GM12878 (cell line): ENCODE measurements around the gene KLF15. TPM values are rescaled to one million over a fixed set of nuclear protein-coding genes. Genes with fewer than 3 reads are reported as not detected.

Source experiments
- EP300 ChIP-seq, 2 experiments: fragments of 150-350 bp in 1 of 2; IDR thresholded peaks; 2 replicates each; pipeline ENCODE4 v1.6.1; 2011 to 2012; ENCODE audit warnings: low read depth in 2 of 2, low read length in 2 of 2, borderline replicate concordance in 1 of 2, improper control_type of control experiment in 1 of 2, inconsistent platforms in 1 of 2; ENCODE audit not compliant: control insufficient read depth in 1 of 2
- IKZF1 ChIP-seq: fragments of 450-650 bp; conservative IDR thresholded peaks from 2 replicates; pipeline ENCODE4 v1.6.1; 2017; ENCODE audit warnings: antibody characterized with exemption, mild to moderate bottlenecking
- IRF5 ChIP-seq: fragments of 450-650 bp; IDR thresholded peaks from 2 replicates; pipeline ENCODE4 v1.6.1; 2017; ENCODE audit warnings: borderline replicate concordance
- KLF5 ChIP-seq: fragments of 450-650 bp; IDR thresholded peaks from 2 replicates; pipeline ENCODE4 v1.6.1; 2014; ENCODE audit warnings: mild to moderate bottlenecking; ENCODE audit not compliant: partially characterized antibody
- MEF2B ChIP-seq: fragments of 450-650 bp; IDR thresholded peaks from 2 replicates; pipeline ENCODE4 v1.6.1; 2018; ENCODE audit warnings: mild to moderate bottlenecking, moderate library complexity; ENCODE audit not compliant: partially characterized antibody, poor library complexity, severe bottlenecking
- MTA3 ChIP-seq: IDR thresholded peaks from 2 replicates; pipeline ENCODE4 v1.6.1; 2012; ENCODE audit warnings: low read length, inconsistent platforms, borderline replicate concordance
- MYB ChIP-seq: fragments of 150-350 bp; IDR thresholded peaks from 2 replicates; pipeline ENCODE4 v1.6.1; 2014; ENCODE audit warnings: mild to moderate bottlenecking, low read depth, low read length, borderline replicate concordance
- RAD21 ChIP-seq: IDR thresholded peaks from 2 replicates; pipeline ENCODE4 v1.6.1; 2011; ENCODE audit warnings: mild to moderate bottlenecking, low read depth, low read length, moderate library complexity; ENCODE audit not compliant: insufficient read depth
- SKIL ChIP-seq: fragments of 450-650 bp; IDR thresholded peaks from 2 replicates; pipeline ENCODE4 v1.6.1; 2017; ENCODE audit warnings: mild to moderate bottlenecking, low read depth, inconsistent platforms; ENCODE audit not compliant: poor library complexity, severe bottlenecking
- SREBF1 ChIP-seq: IDR thresholded peaks from 2 replicates; pipeline ENCODE4 v1.6.1; 2012; ENCODE audit warnings: mild to moderate bottlenecking, low read length
- TCF12 ChIP-seq: IDR thresholded peaks from 2 replicates; pipeline ENCODE4 v1.6.1; 2011; ENCODE audit warnings: low read depth, mild to moderate bottlenecking, low read length
- TCF7 ChIP-seq: IDR thresholded peaks from 2 replicates; pipeline ENCODE4 v1.6.1; 2014; ENCODE audit warnings: antibody characterized with exemption, borderline replicate concordance
- ZBED1 ChIP-seq: IDR thresholded peaks from 2 replicates; pipeline ENCODE4 v1.6.1; 2016; ENCODE audit warnings: borderline replicate concordance
- ZNF384 ChIP-seq: IDR thresholded peaks from 2 replicates; pipeline ENCODE4 v1.6.1; 2012; ENCODE audit warnings: low read depth, mild to moderate bottlenecking, low read length, improper control_type of control experiment, borderline replicate concordance
- ZNF622 ChIP-seq: fragments of 450-650 bp; IDR thresholded peaks from 2 replicates; pipeline ENCODE4 v1.6.1; 2017; ENCODE audit warnings: mild to moderate bottlenecking, inconsistent platforms
- polyA plus RNA-seq, 11 experiments: library from polyadenylated mRNA; depleted of rRNA in 4 of 11; unstranded in 6 of 11; stranded (reverse) in 5 of 11; fragments of >200 nt; fragmentation: Nextera tagmentation in 4 of 11; fragmentation: Illumina TruSeq in 1 of 11; extraction: Ambion mirVana in 4 of 11; extraction: Trizol in 1 of 11; gene quantifications; 1 replicate in 1 of 11; 2 replicates in 10 of 11; pipeline versions ENCODE4 v1.2.1 to v1.2.3, GENCODE V29; 2011 to 2016; ENCODE audit warnings: inconsistent platforms in 2 of 11, missing spikeins in 2 of 11, low read depth in 1 of 11
- total RNA-seq, 4 experiments: library from RNA; depleted of rRNA in 3 of 4; stranded (reverse); fragments of >200 nt in 3 of 4; fragmentation: Illumina TruSeq in 1 of 4; extraction: Trizol in 1 of 4; gene quantifications; 2 replicates each; pipeline versions ENCODE4 v1.2.1 to v1.2.3, GENCODE V29; 2013 to 2021
- TF ChIP-seq, protein P1 (sequence below): fragments of 450-650 bp; IDR thresholded peaks from 2 replicates; pipeline ENCODE4 v1.6.1; 2017; ENCODE audit warnings: mild to moderate bottlenecking
- TF ChIP-seq, protein P2 (sequence below): fragments of 450-650 bp; formaldehyde crosslinking; IDR thresholded peaks from 2 replicates; pipeline ENCODE4 v1.5.0; 2022; ENCODE audit warnings: mild to moderate bottlenecking, missing genetic modification characterization
- TF ChIP-seq, protein P3 (sequence below): IDR thresholded peaks from 2 replicates; pipeline ENCODE4 v1.6.1; 2011; ENCODE audit warnings: borderline replicate concordance, low read depth, mild to moderate bottlenecking, moderate library complexity, low read length; ENCODE audit not compliant: insufficient read depth, poor library complexity, severe bottlenecking

Gene KLF15
- total and polyA plus RNA-seq, 10 of the 15 experiments (the other 5 are each of a cell fraction or from before 2014, with no cell fraction given), result 0.15 TPM; not detected in 9

DNA sequence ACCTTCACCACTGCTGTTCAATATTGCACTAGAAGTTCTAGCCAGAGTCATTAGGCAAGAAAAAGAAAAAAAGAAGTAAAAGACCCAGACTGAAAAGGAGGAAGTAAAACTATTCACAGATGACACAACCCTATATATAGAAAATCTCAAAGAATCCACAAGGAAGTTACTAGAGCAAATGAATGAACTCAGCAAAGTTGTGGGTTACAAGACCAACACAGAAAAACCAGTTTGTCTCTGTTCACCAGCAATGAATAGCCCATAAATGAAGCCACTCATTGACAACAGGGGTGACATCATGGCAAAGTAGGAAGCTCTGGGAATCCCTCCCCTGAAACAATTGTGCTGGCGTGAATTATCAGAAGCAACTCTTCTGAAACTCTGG, 42.1 kb upstream of the KLF15 start (continued):
- no peak for TF ChIP-seq IRF5
- TF ChIP-seq, protein P1, sequence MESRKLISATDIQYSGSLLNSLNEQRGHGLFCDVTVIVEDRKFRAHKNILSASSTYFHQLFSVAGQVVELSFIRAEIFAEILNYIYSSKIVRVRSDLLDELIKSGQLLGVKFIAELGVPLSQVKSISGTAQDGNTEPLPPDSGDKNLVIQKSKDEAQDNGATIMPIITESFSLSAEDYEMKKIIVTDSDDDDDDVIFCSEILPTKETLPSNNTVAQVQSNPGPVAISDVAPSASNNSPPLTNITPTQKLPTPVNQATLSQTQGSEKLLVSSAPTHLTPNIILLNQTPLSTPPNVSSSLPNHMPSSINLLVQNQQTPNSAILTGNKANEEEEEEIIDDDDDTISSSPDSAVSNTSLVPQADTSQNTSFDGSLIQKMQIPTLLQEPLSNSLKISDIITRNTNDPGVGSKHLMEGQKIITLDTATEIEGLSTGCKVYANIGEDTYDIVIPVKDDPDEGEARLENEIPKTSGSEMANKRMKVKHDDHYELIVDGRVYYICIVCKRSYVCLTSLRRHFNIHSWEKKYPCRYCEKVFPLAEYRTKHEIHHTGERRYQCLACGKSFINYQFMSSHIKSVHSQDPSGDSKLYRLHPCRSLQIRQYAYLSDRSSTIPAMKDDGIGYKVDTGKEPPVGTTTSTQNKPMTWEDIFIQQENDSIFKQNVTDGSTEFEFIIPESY, result no peak
- TF ChIP-seq EP300 (IDR thresholded peaks at IDR 0.05; ENCODE audit: borderline replicate concordance in 1 of 2, control insufficient read depth in 1 of 2, low read depth in 2 of 2, low read length in 2 of 2), result no peak
- 0 out of 2 replicates have a peak, but pooled peaks have one; percentile 42 for TF ChIP-seq ZNF384
- no peak for TF ChIP-seq TCF7
- peak; percentile 52 for TF ChIP-seq IKZF1
- TF ChIP-seq, protein P2, sequence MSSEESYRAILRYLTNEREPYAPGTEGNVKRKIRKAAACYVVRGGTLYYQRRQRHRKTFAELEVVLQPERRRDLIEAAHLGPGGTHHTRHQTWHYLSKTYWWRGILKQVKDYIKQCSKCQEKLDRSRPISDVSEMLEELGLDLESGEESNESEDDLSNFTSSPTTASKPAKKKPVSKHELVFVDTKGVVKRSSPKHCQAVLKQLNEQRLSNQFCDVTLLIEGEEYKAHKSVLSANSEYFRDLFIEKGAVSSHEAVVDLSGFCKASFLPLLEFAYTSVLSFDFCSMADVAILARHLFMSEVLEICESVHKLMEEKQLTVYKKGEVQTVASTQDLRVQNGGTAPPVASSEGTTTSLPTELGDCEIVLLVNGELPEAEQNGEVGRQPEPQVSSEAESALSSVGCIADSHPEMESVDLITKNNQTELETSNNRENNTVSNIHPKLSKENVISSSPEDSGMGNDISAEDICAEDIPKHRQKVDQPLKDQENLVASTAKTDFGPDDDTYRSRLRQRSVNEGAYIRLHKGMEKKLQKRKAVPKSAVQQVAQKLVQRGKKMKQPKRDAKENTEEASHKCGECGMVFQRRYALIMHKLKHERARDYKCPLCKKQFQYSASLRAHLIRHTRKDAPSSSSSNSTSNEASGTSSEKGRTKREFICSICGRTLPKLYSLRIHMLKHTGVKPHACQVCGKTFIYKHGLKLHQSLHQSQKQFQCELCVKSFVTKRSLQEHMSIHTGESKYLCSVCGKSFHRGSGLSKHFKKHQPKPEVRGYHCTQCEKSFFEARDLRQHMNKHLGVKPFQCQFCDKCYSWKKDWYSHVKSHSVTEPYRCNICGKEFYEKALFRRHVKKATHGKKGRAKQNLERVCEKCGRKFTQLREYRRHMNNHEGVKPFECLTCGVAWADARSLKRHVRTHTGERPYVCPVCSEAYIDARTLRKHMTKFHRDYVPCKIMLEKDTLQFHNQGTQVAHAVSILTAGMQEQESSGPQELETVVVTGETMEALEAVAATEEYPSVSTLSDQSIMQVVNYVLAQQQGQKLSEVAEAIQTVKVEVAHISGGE (CRISPR knock-in tag), result no peak
- TF ChIP-seq TCF12, result no peak
- no peak for TF ChIP-seq MTA3
- no peak for TF ChIP-seq SREBF1
- peak; percentile 21 for TF ChIP-seq SKIL
- no peak for TF ChIP-seq RAD21
- no peak for TF ChIP-seq MYB
- TF ChIP-seq, protein P3, sequence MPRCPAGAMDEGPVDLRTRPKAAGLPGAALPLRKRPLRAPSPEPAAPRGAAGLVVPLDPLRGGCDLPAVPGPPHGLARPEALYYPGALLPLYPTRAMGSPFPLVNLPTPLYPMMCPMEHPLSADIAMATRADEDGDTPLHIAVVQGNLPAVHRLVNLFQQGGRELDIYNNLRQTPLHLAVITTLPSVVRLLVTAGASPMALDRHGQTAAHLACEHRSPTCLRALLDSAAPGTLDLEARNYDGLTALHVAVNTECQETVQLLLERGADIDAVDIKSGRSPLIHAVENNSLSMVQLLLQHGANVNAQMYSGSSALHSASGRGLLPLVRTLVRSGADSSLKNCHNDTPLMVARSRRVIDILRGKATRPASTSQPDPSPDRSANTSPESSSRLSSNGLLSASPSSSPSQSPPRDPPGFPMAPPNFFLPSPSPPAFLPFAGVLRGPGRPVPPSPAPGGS, result no peak
- TF ChIP-seq ZBED1, result no peak
- TF ChIP-seq MEF2B, result peak; percentile 61
- no peak for TF ChIP-seq KLF5
- no peak for TF ChIP-seq ZNF622
